ENCODE measurements around the gene RPUSD4.

The RPUSD4 gene

DNA sequence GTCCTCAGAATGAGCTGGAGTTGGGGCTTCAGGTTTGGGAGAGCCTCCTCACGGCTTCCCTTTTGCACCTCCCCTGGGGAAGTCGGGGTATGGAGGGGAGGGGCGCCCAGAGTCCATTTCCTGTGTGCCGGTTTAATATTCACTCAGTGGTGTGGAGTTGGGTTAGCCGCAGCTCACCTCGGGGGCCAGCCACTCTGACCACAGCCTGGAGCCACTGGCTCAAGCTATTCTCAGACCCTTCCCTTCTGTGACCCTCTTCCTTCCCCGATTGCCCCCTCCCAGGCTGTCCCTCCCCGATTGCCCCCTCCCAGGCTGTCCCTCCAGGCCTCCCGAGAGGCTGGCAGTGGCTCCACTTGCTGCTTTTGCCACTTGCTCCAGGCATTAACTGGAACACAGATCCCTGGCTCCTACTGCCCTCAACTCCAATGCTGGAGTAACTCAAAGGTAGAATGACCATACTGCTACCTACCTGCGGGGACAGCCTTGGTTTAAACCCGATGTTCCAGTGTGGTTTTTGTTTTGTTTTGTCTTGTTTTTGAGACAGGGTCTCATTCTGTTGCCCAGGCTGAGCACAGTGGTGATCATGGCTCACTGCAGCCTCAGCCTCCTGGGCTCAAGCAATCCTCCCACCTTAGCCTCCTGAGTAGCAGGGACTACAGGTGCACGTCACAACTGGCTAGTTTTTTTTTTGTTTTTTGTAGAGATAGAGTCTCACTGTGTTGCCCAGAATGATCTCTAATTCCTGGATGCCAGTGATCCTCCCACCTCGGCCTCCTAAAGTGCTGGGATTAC, 29.3 kb downstream of the RPUSD4 start:
- DNase-seq: no peak

DNA sequence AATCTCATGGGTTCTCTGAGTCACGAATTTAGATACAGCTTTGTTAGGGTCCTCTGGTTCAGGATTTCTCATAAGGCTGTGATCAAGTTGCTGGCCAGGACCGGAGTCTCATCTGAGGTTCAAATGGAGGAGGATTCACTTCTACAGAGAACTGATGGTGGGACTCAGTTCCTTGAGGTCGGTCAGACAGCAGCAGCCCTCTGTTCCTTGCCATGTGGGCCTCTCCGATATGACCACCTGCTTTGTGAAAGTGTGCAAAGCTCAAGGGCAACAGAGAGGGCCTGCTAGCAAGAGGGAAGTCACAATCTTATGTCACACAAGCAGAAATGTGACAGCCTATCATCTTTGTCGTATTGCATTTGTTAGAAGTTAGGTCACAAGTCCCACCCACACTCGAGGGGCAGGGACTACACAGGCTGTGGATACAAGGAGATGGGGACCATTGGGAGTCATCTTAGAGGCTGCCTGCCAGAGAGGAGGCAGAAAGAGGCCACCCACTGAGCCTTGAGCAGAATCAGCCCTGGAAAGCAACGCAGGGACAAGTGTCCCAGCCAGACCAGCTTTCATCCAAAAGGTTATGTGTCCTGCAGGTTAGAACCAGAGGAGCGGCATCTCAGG, 34.5 kb downstream of the RPUSD4 start:
- no peak for DNase-seq

DNA sequence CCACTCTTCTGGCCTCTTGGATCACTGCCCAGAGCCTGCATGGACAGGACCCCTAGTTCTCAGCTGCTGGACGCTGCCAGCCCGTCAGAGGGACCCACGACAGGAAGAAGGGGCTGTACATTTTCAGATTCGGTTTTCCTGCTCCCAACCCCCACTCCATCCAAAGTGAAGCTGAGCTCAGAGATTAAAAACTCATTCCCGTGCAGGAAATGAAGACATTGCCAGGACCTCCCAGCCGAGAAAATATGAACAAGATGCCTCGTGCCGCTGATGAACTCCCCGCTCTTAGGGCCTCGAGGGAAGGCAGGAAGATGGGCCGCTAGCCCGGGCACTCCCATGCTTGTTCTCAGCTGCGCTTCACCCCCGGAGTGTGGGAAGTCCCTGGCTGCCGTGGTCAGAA, 36.1 kb downstream of the RPUSD4 start:
- no peak for DNase-seq

DNA sequence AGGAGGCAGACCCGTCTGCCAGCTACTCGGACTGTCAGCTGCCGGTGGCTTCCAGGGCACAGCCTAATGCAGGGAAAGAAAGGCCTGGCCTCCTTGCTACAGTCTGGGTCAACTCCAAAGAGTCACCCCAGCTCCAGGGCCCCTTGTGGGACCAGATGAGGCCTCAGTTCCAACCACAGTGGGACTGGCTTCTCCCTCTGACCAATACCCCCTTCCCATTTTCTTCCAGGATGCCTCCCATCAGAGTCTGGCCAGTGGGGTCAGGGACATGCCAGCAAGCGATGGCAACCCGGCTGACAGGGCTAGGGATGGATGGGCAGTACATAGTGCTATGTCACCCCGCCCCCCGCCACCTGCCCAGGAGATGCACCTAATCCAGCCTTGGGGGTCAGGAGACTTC, 36.6 kb downstream of the RPUSD4 start:
- no peak for DNase-seq

DNA sequence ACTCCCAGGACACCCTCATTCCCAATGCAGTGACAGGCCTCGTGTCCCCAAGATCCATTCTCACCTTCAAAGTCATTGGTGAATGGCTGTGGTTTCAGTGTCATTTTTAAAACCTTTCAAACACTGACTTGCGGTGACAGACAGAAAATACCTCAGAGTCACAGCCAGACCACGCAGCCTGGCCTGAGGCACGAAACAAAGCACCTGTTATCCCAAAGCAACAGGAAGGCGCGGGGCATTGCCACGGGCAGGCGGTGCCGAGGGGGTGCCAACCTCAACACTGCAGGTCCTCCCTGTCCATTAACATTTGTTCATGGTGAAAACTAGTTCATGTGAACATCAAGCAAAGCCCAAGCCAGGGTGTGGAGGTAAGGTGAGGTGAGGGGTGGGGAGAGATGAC, 38.2 kb downstream of the RPUSD4 start:
- no peak for DNase-seq

DNA sequence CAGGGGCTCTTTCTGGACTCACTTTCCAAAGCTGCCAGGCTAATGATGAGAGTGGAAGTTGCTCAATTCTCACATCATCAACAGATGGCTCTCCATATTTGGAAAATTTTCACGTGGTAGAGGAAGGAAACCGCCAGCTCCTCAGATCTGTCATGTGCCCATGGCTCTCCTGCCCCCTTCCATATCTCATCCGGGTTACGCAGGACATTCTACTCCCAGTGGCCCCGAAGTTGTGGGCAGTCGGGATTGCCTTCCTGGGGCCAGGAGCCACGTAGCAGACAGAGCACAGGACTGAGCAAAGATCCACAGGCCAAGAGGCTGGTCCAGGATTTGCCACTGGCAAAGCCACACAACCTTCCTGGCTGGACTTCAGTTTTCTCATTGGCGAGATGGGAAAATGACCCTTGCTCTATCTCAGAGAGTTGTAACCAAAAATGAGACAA, 38.8 kb downstream of the RPUSD4 start:
- peak; percentile 93 for DNase-seq

DNA sequence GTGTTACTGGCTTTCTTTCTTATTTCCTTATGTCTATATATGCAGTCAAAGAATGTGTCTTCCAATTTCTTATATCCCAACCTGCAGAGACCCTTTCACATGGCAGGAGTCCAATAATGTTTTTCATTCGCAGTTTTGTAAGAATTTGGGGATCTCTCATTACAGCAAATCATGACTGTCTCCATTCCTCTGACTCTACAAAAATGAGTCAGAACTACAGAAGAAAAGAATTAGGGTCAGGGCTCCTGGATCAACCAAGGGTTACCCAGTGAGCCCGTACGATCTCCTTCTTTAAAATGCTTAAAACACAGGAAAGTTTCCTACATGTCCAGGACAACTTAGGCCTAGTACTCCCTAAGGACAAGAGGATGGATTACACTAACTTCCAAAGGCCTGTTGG, 42.2 kb downstream of the RPUSD4 start:
- DNase-seq: no peak

DNA sequence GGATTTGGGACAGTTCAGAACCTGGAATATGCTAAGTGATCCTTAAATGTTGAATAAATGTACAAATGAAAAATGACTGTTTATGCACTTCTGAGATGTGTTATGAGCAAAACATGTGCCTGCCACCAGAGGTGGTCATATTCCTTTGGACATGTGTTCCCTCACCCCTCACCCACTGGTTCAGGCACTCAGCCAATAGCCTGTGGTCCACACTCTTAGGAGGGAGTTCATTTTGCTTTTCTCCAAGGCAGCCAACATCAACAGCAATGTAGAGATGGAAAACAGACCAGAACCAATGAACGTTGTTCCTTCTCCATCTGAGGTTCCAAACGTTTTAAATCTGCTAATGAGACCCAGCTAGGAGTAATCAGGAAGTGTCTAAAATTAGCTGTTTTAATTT, 44.0 kb downstream of the RPUSD4 start:
- DNase-seq: no peak

DNA sequence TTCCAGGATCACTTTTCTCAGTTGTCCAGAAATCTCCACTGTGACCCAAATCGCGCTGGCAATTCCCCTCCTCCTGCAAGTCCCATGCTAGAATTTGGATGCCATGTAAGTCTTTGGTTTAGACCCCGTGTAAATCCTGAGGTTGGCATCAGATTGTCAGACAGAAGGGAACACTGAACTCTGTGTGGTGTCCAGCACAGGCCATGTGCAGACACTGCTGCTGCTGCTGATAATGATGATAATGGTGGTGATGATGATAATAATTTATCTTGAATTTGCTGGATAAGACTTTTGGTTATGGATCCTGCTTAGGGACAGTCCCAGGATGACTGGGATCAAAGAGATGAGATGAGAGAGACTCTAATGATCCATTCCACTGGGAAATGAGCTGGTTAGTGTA, 45.0 kb downstream of the RPUSD4 start:
- no peak for DNase-seq

DNA sequence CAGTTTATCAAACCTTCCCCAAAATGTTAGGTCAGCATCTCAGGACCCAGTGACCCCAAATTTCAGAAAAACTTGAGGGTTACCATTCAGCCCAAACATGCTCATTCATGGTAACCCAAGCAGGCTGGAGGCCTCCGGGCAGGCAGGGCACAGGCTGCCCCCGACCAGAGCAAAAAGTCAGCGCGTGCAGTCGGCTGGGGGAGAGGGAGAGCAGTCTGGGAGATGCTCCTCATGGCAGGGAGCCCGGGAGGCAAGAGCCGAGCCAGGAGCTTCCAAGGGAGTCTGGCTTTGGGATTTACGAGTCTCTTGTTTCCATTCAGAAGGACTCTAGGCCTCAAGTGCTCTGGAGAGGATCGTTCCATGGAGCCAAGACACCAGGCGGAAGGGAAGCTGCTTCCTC, 45.7 kb downstream of the RPUSD4 start:
- no peak for DNase-seq

DNA sequence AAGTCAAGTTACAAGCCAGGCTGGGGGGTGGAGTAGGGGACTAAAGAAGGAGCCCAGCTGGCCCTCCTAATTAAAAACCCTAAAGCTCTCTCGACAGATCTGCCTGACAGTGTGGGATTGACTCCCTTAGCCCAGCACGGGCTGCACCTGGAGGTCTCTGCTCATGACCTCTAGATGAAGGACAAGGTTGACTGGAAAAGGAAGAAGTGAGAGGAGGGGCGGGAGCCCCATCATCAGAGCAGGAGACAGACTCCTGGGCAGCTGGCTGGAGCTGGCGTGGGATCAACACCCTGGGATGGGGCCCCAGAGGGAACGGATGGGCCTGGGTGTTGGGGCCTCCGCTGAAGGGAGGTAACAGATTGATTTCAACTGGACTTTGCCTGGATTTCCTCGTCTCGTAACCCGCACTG, 46.1 kb downstream of the RPUSD4 start:
- DNase-seq: no peak

DNA sequence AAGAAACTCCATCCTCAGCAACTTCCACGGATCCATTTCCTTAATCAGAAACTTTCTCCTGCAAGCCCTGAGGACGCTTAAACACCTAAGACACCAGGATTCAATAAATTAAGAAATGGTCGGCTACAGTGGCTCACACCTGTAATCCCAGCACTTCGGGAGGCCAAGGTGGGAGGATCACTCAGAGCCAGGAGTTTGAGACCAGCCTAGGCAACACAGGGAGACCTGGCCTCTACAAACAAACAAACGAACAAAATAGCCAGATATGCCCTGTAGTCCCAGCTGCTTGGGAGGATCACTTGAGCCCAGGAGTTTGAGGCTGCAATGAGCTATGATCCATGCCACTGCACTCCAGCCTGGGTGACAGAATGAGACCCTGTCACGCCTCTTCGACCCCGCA, 46.7 kb downstream of the RPUSD4 start:
- DNase-seq: no peak

DNA sequence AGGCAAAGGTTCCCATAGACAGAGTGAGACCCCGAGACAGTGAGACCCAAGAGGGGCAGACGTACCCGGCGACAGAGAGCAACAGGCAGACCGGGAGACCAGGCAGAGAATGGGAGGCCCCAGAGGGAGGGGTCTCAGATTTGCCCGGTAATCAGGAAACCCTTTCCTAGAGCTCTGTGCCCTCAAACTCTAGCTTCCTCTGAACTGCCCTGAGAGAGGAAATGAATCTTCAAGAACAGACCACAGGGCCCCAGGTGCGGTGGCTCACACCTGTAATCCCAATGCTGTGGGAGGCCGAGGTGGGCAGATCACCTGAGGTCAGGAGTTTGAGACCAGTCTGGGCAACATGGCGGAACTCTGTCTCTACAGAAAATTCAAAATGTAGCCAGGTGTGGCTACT, 47.7 kb downstream of the RPUSD4 start:
- DNase-seq: no peak

DNA sequence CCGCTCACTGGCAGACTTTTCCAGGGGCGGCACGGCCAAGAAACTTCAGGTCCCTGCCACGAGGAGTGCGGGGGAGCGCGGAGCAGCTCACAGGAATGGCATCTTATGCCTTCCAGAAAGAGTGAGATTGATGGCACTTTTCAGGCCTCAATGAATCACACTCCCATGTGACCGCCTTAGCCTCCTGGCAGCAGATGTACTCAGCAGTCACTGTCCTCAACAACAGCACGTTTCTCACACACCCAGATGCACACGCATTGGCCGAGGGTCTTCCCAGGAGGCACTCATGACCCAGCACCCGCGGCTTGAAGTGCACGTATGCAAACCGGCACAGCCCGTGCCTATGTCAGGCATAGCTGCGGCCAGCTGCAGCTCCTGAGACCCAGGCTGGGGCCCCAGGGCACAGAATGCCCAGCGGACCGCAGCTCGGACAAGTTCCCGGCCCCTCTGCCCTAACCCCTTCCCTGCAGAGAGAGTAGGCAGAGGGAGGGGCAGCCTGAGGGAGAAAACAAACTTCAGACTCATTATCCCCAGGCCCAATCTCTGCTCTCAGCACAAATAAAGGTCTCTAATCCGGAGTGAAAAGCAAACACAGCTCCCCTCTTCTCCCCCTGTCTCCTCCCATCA, 48.3 kb downstream of the RPUSD4 start:
- DNase-seq: no peak

DNA sequence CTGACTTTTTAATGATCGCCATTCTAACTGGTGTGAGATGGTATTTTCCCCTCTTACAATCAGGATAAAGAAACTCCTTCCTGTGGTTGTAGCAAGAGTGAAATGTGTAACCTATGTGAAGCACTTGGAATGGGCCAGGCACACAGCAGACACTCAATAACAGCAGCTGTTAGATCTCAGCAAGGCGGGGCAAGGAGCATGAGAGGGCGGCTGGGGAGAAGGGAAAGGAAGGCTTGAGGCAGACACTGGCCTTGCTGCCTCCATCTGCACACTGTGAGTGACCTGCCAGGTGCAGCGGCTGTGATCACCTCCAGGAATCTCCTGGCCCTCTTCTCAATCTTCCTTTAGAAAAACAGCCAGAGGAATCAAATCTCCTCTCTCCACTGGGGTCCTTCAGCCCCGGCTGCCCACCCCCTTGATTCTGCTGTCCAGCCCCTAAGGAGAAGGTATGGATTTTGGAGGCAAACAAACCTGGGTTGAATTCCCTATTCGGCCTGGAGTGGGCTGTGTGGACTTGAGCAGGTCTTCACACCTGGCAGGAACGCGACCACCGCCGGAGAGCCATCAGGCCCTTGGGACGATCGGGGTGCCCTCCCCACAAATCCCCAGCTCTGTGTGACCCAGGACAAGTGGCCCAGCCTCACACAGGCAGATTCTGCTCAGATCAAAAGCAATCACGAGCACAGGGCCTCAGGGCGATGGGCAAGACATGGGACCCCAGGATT, 49.0 kb downstream of the RPUSD4 start:
- DNase-seq: no peak

DNA sequence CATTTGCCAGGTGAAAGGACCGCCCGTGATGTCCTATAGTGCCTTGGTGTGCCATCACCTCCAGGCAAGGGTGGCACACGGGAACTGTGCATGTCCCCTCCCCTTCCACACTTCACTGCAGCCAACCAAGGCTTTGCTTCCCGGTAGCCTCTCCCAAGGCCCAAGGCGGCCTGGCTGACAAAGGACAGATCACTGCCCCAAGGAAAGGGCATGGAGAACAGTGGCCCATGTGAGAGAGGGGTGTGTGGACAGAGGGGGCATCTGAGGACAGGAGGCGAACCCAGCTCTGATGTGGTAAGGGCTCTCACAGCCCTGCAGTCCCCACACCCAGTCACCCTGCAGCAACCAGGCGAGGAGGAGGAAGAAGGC, 50.4 kb downstream of the RPUSD4 start:
- DNase-seq: no peak

DNA sequence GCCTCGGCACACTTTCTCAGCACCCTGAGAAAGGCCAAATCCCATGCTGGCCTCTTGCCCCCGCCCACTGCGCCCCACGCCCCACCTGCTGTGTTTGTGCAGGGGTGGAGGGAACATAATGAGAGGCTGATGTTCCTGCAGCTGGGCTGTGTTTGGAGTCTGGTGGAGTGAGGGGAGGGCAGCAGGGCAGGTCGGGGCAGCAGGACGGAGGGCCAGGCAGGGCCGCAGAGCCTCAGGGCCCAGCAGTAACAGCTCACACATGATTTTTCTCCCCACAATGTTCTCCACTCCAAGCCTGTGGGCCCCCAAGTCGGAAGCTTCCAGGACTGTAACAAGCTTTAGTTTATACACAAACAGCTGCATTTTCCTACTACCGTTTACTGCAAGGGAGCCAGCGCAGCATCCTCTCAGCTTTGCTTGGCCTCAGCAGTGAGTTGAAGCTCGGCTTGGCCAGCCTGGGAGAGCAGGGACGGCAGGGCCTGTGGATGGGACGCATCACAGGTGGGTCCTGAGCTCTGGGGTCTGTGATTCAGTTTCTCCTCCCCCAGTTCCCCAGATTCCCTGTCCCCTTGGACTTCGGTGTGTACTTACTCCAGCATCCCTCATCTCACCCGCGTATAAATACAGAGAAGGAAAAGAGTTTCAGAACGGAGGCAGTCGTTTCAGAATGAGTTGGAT, 51.0 kb downstream of the RPUSD4 start:
- DNase-seq: no peak

DNA sequence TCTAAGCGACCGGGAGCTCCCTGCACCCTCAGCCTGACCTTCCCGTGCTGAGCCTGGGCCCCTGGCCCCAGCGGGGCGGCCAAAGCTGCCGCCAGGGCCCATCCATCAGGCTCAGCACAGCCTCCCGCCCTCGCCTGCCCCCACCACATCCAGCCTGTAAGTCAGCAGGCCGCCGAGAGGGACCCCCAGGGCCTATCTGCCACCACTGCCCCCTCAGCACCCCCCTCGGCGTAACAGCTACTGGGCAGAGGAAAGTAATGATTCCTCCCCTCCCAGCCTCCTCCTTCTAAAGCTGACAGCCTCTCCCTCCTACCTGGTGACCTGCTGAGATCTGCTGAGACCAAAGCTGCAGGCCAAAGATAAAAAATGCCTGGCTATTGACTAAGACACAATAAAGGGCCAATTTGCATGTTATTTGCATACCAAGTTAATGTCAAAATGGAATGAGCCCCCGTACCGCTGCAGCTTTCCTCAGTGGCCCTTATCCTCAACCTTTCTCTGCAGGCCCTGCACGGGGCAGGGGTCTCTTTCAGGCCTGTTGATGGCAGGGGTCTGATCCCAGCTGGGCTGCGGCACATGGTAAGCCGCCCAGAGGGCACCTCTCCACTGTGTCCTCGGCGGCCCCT, 51.6 kb downstream of the RPUSD4 start:
- DNase-seq: no peak

DNA sequence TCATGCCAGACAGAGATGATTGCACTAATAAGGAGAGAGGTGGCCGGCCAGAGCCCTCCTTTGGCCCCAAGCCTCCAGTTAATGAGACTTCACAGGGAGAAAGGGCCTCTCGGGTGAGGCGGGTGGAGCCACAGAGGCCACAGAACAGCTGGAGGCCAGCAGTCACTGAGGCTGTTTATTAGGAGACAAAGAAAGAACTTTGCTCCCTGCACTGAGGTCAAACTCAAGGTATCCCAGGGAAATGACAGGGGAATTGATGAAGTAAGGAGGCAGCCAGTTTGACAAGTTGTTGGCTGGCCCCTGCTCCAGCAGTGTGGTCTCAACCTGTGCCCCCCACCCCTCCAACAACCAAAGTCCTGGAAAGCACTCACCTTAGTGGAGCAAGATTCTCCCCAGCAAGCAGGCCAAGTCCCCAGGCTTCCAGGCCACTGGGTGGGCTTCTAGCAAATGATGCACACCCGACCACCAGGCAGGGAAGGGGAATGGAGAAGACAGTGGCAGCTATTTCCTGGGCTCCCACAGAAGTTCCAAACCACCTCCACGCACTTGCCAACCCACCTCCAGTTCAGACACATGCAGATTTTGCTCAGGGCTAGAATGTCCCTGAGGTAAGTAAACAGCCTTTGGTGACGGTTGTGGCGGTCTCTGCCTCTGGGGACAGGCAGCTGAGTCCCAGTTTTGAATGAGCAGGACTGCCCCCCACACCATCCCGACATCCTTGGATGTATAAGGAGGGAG, 53.2 kb downstream of the RPUSD4 start:
- DNase-seq: no peak

DNA sequence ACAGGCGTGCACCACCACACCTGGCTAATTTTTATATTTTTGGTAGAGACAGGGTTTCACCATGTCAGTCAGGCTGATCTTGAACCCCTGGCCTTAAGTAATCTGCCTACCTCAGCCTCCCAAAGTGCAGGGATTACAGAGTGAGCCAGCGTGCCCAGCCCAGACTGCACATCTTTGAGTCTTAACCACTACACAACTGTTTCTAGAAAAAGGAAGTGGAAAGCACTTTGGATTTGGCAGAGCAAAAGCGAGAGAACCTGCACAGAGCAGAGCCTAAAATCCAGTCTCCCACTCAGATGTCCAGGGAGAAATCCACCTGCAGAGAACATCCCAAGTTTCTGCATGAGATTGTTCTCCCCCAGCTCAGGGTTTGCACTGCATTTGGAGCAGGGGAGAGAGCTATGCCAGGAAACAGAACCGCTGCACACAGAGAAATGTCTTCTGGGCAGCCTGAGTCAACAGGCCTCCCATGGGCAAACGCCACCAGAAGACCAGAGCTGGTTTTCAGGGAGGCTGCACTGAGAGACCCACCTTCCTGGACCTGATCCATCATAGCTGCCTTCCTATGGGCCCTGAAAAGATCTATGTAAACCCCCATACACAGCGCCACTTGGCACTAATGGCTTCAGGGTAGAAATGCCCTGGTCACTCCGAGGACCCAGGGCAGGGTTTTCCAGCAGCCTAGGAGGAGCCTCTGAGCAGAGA, 54.0 kb downstream of the RPUSD4 start:
- DNase-seq: no peak

DNA sequence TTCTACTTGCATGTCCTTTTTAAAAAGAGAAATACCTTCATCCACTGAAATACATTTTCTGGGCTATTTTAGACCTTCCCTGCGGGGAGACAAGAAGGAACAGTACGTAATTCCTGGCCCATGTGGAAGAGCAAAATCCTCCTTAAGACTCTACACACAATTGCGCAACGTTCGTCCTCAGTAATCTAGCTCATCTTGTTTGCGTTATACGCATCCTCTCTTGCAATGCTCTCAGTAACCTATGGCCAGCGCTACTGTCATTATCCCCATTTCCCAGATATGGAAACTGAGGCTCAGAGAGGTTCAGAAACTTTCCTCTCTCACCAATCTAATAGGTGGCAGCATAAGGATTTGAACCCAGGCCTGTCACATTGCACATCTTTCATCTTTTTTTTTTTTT, 54.6 kb downstream of the RPUSD4 start:
- no peak for DNase-seq

Data from GF-D8 (cell line).